Measurements from ENCODE around the gene PRDM9. TPM values are rescaled to one million over a fixed set of nuclear protein-coding genes. Genes with fewer than 3 reads are reported as not detected.
"Not testable (repeated sequence)": the region's sequence is repeated elsewhere in the genome, so short reads cannot be mapped to it uniquely, and the experiment has no call there.

The PRDM9 gene
- total and polyA plus RNA-seq, 12 donors: not detected

DNA sequence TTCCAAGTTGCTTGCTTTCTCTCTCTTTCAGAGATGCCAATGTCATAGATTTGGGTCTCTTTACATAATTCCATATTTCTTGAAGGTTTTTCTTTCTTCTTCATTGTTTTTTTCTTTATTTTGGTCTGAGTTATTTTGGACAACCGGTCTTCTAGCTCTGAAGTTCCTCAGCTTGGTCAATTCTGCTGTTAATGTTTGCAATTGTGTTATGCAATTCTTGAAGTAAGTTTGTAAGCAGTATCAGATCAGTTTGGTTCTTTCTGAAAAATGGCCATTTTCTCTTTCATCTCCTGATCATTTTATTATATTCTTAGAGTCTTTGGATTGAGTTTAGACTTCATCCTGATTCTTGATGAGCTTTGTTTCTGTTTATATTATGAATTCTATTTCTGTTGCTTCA is 16.4 kb upstream of the PRDM9 start:
- DNase-seq (no peak), ATAC-seq (no peak)
- WGBS, 2 donors: 35 to 73% methylated on average over 1 of the region's 1 CpG
- H3K4me3 ChIP-seq: no peak overlapping the region
- no peak overlapping the region for H3K27ac ChIP-seq
- TF ChIP-seq CTCF (IDR thresholded peaks at IDR 0.05): no peak
- no peaks in the 10 kb centered on the region for H3K36me3 ChIP-seq
- H3K27me3 ChIP-seq: no peaks in the 10 kb centered on the region
- H3K4me1 ChIP-seq: no peaks in the 10 kb centered on the region
- H3K9me3 ChIP-seq: peaks cover 0 to 23% (median 0%) of the 10 kb centered on the region in 11 donors
- intact Hi-C loops (cut with DNase I): no loop called here

DNA sequence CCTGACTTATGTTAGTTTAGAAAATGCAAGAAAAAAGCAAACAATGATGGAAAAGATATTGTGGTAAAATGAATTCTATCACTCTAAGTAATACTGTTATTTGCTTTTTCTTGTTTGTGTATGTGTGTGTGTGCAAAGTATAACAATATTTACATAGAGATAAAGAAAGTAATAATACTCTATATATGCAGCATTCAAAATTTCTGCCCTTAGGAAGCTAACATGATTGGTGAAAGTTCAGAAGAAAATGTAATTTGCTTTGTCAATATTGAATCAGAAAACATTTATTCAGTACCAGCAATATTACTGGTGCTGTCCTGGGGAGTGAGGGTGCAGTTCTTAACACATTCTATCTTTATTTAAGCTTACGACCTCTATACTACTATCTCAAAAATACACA is 12.9 kb upstream of the PRDM9 start:
- H3K27ac ChIP-seq: no peak overlapping the region
- H3K4me3 ChIP-seq: no peak overlapping the region
- 67 to 76% methylated on average over 1 of the region's 1 CpG for WGBS, 2 donors
- ATAC-seq: no peak
- no peaks in the 10 kb centered on the region for H3K4me1 ChIP-seq
- intact Hi-C loops (cut with DNase I): no loop called here
- no peak for TF ChIP-seq CTCF (IDR thresholded peaks at IDR 0.05)
- no peak for DNase-seq
- no peaks in the 10 kb centered on the region for H3K27me3 ChIP-seq
- H3K36me3 ChIP-seq: no peaks in the 10 kb centered on the region
- no peaks in the 10 kb centered on the region for H3K9me3 ChIP-seq

GRCh38 chr5:23496576-23496975 is 10.8 kb upstream of the PRDM9 start:
- Histone ChIP-seq H3K4me1 (no peaks in the 10 kb centered on the region), H3K9me3 (no peaks in the 10 kb centered on the region), H3K4me3 (no peak overlapping the region), H3K27me3 (no peaks in the 10 kb centered on the region), H3K27ac (no peak overlapping the region), H3K36me3 (no peaks in the 10 kb centered on the region)
- DNase-seq (no peak), ATAC-seq (no peak)
- intact Hi-C loops (cut with DNase I): no loop called here
- 88 to 91% methylated on average over 1 of the region's 1 CpG for WGBS, 2 donors
- no peak for TF ChIP-seq CTCF (IDR thresholded peaks at IDR 0.05)

GRCh38 chr5:23506329-23507236 is 826 bp upstream of the PRDM9 start:
- DNase-seq (no peak), ATAC-seq (peak in 7 of 8 donors; percentile 40 to 79 (median 65))
- peaks cover 0 to 19% (median 0%) of the 10 kb centered on the region in 11 donors for H3K9me3 ChIP-seq
- TF ChIP-seq CTCF (IDR thresholded peaks at IDR 0.05): peak in 4 of 9 donors; percentile 14 to 43 (median 29)
- no peaks in the 10 kb centered on the region for H3K27me3 ChIP-seq
- peak overlapping the region in 2 of 10 donors; percentile 30 to 47 for H3K27ac ChIP-seq
- 54 to 63% methylated on average over 23 of the region's 23 CpGs for WGBS, 2 donors
- H3K36me3 ChIP-seq: no peaks in the 10 kb centered on the region
- H3K4me3 ChIP-seq: peak overlapping the region in 7 of 10 donors; percentile 8 to 46 (median 16)
- no peaks in the 10 kb centered on the region for H3K4me1 ChIP-seq
- intact Hi-C loops (cut with DNase I): no loop called here

- WGBS, 2 donors: 82 to 92% methylated on average over 5 of the region's 5 CpGs
Measured at GRCh38 chr5:23510434-23510833, 3.0 kb downstream of the PRDM9 start.

More at GRCh38 chr5:23510434-23510833, 3.0 kb downstream of the PRDM9 start:
- H3K4me3 ChIP-seq; DNase-seq; ATAC-seq; intact Hi-C loops (cut with DNase I); H3K4me1 ChIP-seq; H3K36me3 ChIP-seq; H3K27ac ChIP-seq; H3K27me3 ChIP-seq: not testable (repeated sequence)
- H3K9me3 ChIP-seq: peaks cover 0 to 46% (median 2%) of the 10 kb centered on the region in 11 donors

Data from heart right ventricle (tissue), 16 donors.